IMR-90 (cell line): Measurements from ENCODE around the gene CELSR1. TPM values are rescaled to one million over a fixed set of nuclear protein-coding genes. Genes with fewer than 3 reads are reported as not detected.

Source experiments
- ATAC-seq: fragments of 200-7000 bp; cut with Tn5 transposase; 2 replicates; pipeline ENCODE4 v1.9.1; 2020; ENCODE audit warnings: low read depth, mild to moderate bottlenecking, moderate library complexity
- BruUV-seq: library from RNA; stranded (reverse); fragments of 400-500 nt; replicated peaks from 2 replicates; lab custom pipeline; 2021; lab: Mats Ljungman, UMichigan
- CTCF ChIA-PET: fragments of 300-600 bp; formaldehyde crosslinking; extraction: SDS; loops from one replicate; lab custom pipeline; 2021; ENCODE audit warnings: antibody characterized with exemption; lab: Yijun Ruan, JAX
- POLR2A ChIA-PET: fragments of 300-600 bp; sonication (Branson Sonifier 250); formaldehyde crosslinking; loops from one replicate; lab custom pipeline; 2022; ENCODE audit warnings: antibody characterized with exemption; ENCODE audit not compliant: unreplicated experiment; lab: Charles Lee
- DNase-seq: peaks from one replicate; pipeline ENCODE4 v3.0.0; 2013
- H2AFZ ChIP-seq: replicated peaks from 2 replicates; pipeline ENCODE3; 2013; ENCODE audit warnings: low read length, mild to moderate bottlenecking; ENCODE audit not compliant: poor library complexity
- H2AK5ac ChIP-seq: 2 replicates; pipeline ENCODE4 v1.6.1; 2013; ENCODE audit warnings: low read depth, low read length, inconsistent platforms
- H2AK9ac ChIP-seq: replicated peaks from 2 replicates; pipeline ENCODE3; 2013; ENCODE audit warnings: mild to moderate bottlenecking, low read depth, low read length, moderate library complexity; ENCODE audit not compliant: poor library complexity
- H2BK120ac ChIP-seq: 2 replicates; pipeline ENCODE4 v1.6.1; 2013; ENCODE audit warnings: low read depth, low read length, inconsistent platforms
- H2BK15ac ChIP-seq: 3 replicates; pipeline ENCODE4 v1.6.1; 2013; ENCODE audit warnings: low read depth, low read length, inconsistent platforms
- H2BK20ac ChIP-seq: 2 replicates; pipeline ENCODE4 v1.6.1; 2013; ENCODE audit warnings: low read depth, mild to moderate bottlenecking, inconsistent platforms, low read length, moderate library complexity
- H2BK5ac ChIP-seq: 2 replicates; pipeline ENCODE4 v1.6.1; 2013; ENCODE audit warnings: mild to moderate bottlenecking, low read depth, low read length, inconsistent platforms; ENCODE audit not compliant: poor library complexity, severe bottlenecking
- H3K14ac ChIP-seq: replicated peaks from 2 replicates; pipeline ENCODE4 v1.6.1; 2013; ENCODE audit warnings: low read depth, low read length, inconsistent platforms
- H3K18ac ChIP-seq: 2 replicates; pipeline ENCODE4 v1.6.1; 2013; ENCODE audit warnings: low read depth, low read length, control low read depth
- H3K23ac ChIP-seq: 2 replicates; pipeline ENCODE4 v1.6.1; 2013; ENCODE audit warnings: low read depth, low read length, inconsistent platforms
- H3K27ac ChIP-seq: 2 replicates; pipeline ENCODE4 v1.5.1; 2013; ENCODE audit warnings: mild to moderate bottlenecking, control low read depth, low read length; ENCODE audit not compliant: insufficient read depth
- H3K27me3 ChIP-seq: 2 replicates; pipeline ENCODE4 v1.6.1; 2013; ENCODE audit warnings: low read length; ENCODE audit not compliant: control insufficient read depth, insufficient read depth
- H3K36me3 ChIP-seq: 2 replicates; pipeline ENCODE4 v1.6.1; 2013; ENCODE audit warnings: low read length, mixed read lengths; ENCODE audit not compliant: control insufficient read depth, insufficient read depth
- H3K4ac ChIP-seq: 2 replicates; pipeline ENCODE4 v1.6.1; 2013; ENCODE audit warnings: low read depth, low read length, inconsistent platforms
- H3K4me1 ChIP-seq: 2 replicates; pipeline ENCODE4 v1.6.1; 2013; ENCODE audit warnings: low read length, mixed read lengths; ENCODE audit not compliant: control insufficient read depth, insufficient read depth
- H3K4me2 ChIP-seq: 2 replicates; pipeline ENCODE4 v1.6.1; 2013; ENCODE audit warnings: low read depth, mild to moderate bottlenecking, control low read depth, low read length, moderate library complexity
- H3K4me3 ChIP-seq: 2 replicates; pipeline ENCODE4 v1.5.1; 2013; ENCODE audit warnings: low read depth, mild to moderate bottlenecking, control low read depth, low read length, moderate library complexity; ENCODE audit not compliant: insufficient read depth
- H3K56ac ChIP-seq: 2 replicates; pipeline ENCODE4 v1.6.1; 2013; ENCODE audit warnings: low read length, inconsistent platforms; ENCODE audit not compliant: insufficient read depth; ENCODE audit errors: extremely low read depth
- H3K79me1 ChIP-seq, 2 experiments: 2 replicates each; pipeline ENCODE4 v1.6.1; 2013; ENCODE audit warnings: low read length in 2 of 2, inconsistent platforms in 1 of 2, low read depth in 1 of 2
- H3K9ac ChIP-seq: 2 replicates; pipeline ENCODE4 v1.6.1; 2013; ENCODE audit warnings: low read depth, low read length, control low read depth
- H3K9me1 ChIP-seq: 2 replicates; pipeline ENCODE4 v1.6.1; 2013; ENCODE audit warnings: low read length, inconsistent platforms; ENCODE audit not compliant: insufficient read depth
- H3K9me3 ChIP-seq: 2 replicates; pipeline ENCODE4 v1.6.1; 2013; ENCODE audit warnings: low read length; ENCODE audit not compliant: control insufficient read depth, insufficient read depth
- H4K20me1 ChIP-seq: 2 replicates; pipeline ENCODE4 v1.6.1; 2013; ENCODE audit warnings: low read length, inconsistent platforms; ENCODE audit not compliant: insufficient read depth
- H4K5ac ChIP-seq: 2 replicates; pipeline ENCODE4 v1.6.1; 2013; ENCODE audit warnings: mild to moderate bottlenecking, low read depth, low read length, control low read depth
- H4K8ac ChIP-seq, 2 experiments: 2 replicates each; pipeline ENCODE4 v1.6.1; 2013; ENCODE audit warnings: low read depth in 2 of 2, low read length in 2 of 2, control low read depth in 1 of 2, inconsistent platforms in 1 of 2
- H4K91ac ChIP-seq: 2 replicates; pipeline ENCODE4 v1.6.1; 2013; ENCODE audit warnings: low read depth, low read length, inconsistent platforms; ENCODE audit not compliant: insufficient read depth
- CHD1 ChIP-seq: IDR thresholded peaks from 2 replicates; pipeline ENCODE4 v1.6.1; 2012; ENCODE audit warnings: low read depth, low read length, improper control_type of control experiment
- FOS ChIP-seq: fragments of 150-350 bp; IDR thresholded peaks from 2 replicates; pipeline ENCODE4 v1.6.1; 2016; ENCODE audit warnings: low read depth, low read length
- MAFK ChIP-seq: IDR thresholded peaks from 2 replicates; pipeline ENCODE4 v1.6.1; 2012; ENCODE audit warnings: low read depth, low read length, improper control_type of control experiment
- MAZ ChIP-seq: IDR thresholded peaks from 2 replicates; pipeline ENCODE4 v1.6.1; 2012; ENCODE audit warnings: low read depth, mild to moderate bottlenecking, low read length, improper control_type of control experiment, moderate library complexity, borderline replicate concordance
- MXI1 ChIP-seq: IDR thresholded peaks from 2 replicates; pipeline ENCODE4 v1.6.1; 2012; ENCODE audit warnings: low read depth, mild to moderate bottlenecking, low read length, moderate library complexity, borderline replicate concordance
- NFE2L2 ChIP-seq: fragments of 150-350 bp; IDR thresholded peaks from 2 replicates; pipeline ENCODE4 v1.6.1; 2016; ENCODE audit warnings: low read depth, mild to moderate bottlenecking, low read length
- POLR2A ChIP-seq: IDR thresholded peaks from 2 replicates; pipeline ENCODE4 v1.6.1; 2012; ENCODE audit warnings: mild to moderate bottlenecking, low read depth, low read length
- RAD21 ChIP-seq: IDR thresholded peaks from 2 replicates; pipeline ENCODE4 v1.6.1; 2012; ENCODE audit warnings: low read length, improper control_type of control experiment
- RCOR1 ChIP-seq: IDR thresholded peaks from 2 replicates; pipeline ENCODE4 v1.6.1; 2012; ENCODE audit warnings: mild to moderate bottlenecking, low read length, improper control_type of control experiment; ENCODE audit not compliant: insufficient replicate concordance
- SMC3 ChIP-seq: fragments of 150-350 bp; IDR thresholded peaks from 2 replicates; pipeline ENCODE4 v1.6.1; 2016; ENCODE audit warnings: low read depth, mild to moderate bottlenecking, antibody characterized with exemption, low read length, moderate library complexity
- WGBS, 2 experiments: methylation state at CpG; one replicate each; pipeline versions ENCODE4 v1.1.5 to v1.1.7; 2013; ENCODE audit warnings: missing lambda C conversion rate in 2 of 2; ENCODE audit not compliant: insufficient read length in 1 of 2; ENCODE audit errors: extremely low coverage in 2 of 2; 5-methylcytosine and 5-hydroxymethylcytosine counted together
- dilution Hi-C: fragments of 300-500 bp; cut with HindIII; formaldehyde crosslinking; loops from one replicate; pipeline ENCODE4 v1.14.3; 2018; ENCODE audit warnings: low sequenced_read_pairs; ENCODE audit not compliant: unreplicated experiment
- in situ Hi-C: fragments of 300-500 bp; cut with MboI; formaldehyde crosslinking; loops from 3 replicates; pipeline ENCODE4 v1.14.3; 2019; ENCODE audit warnings: low sequenced_read_pairs, inconsistent platforms, mixed read lengths
- intact Hi-C: fragments of 100-400 bp; cut with micrococcal nuclease; formaldehyde crosslinking; loops from 2 replicates; pipeline ENCODE4 v1.10.0; 2022
- polyA plus RNA-seq, 3 experiments: library from polyadenylated mRNA; depleted of rRNA; stranded (reverse); fragments of >200 nt; gene quantifications; 2 replicates each; pipeline ENCODE4 v1.2.3, GENCODE V29; 2012; ENCODE audit warnings: low replicate concordance in 1 of 3
- total RNA-seq: library from RNA; depleted of rRNA; stranded (reverse); fragments of >200 nt; gene quantifications from 2 replicates; pipeline ENCODE4 v1.2.3, GENCODE V29; 2012
- TF ChIP-seq, protein P1 (sequence below): fragments of 150-350 bp; IDR thresholded peaks from 2 replicates; pipeline ENCODE4 v1.6.1; 2017; ENCODE audit warnings: mild to moderate bottlenecking, antibody characterized with exemption, low read length, low read depth
- TF ChIP-seq, protein P2 (sequence below): conservative IDR thresholded peaks from 2 replicates; pipeline ENCODE4 v1.5.1; 2012; ENCODE audit warnings: mild to moderate bottlenecking, low read depth, low read length, improper control_type of control experiment
- TF ChIP-seq, protein P3 (sequence below): fragments of 150-350 bp; IDR thresholded peaks from 2 replicates; pipeline ENCODE4 v1.6.1; 2016; ENCODE audit warnings: low read depth, mild to moderate bottlenecking, low read length, moderate library complexity, borderline replicate concordance

Gene CELSR1
- total and polyA plus RNA-seq, 2 of the 4 experiments (the other 2 are of a cell fraction) = 0.36 to 0.82 TPM

DNA sequence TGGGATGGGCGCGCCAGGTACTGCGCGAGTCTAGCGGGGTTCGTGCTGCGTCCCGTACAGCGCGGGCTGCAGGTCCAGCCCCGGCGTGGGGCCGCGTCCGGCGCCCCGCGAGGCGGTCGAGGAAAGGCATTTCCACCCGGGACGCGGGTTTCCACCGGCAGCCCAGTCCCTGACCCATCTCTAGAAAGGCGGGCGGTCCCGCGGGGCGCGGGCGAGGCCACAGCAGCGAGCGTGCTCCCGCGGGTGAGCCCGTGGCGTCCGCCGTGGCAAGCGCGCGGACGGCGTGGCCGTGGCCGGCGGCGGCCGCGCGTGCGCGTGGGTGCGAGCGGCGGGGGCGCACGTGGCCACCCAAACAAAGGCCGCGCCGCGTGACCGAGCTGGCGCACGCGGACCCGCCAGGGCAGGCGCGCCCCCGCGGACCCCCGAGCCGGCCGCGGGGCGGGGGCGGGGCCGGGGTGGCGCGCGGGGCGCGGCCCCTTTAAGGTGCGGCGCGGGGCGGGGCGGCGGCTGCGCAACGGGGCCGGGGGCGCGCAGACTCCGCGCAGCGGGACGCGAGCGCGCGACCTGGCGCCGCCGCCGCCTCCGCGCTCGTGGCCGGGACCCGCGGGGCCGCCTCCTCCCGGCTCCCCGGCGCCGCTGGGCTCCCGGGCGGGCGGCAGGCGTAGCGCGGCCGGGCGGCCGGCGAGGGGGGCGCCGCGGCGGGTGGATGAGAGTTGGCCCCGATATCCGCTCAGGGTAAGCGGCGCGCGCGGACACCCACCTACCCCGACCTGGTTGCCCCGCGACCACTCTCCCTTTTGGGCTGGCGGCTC, 39.3 kb upstream of the CELSR1 start:
- peak; percentile 86 for ATAC-seq
- intact Hi-C loops (loop anchor here (5.0 kb wide), 2 partner anchors 66 to 101 kb away; no protein-coding TSS in a partner anchor), dilution Hi-C loops (no loop called here), in situ Hi-C loops (no loop called here)
- peak overlapping the region; percentile 73 for H3K4me2 ChIP-seq
- no peak overlapping the region for H2BK5ac ChIP-seq
- H4K8ac ChIP-seq = peak overlapping the region; percentile 61 to 70; a peak in 3 of 4 replicates
- H3K4me1 ChIP-seq = peaks cover 16% of the 10 kb centered on the region
- H2AFZ ChIP-seq = peak overlapping the region; percentile 97
- H3K56ac ChIP-seq = no peak overlapping the region
- peak overlapping the region; percentile 83 for H3K4me3 ChIP-seq
- no peak overlapping the region; the same call in 1 of the 2 replicates for H2BK120ac ChIP-seq
- H3K27me3 ChIP-seq = peaks cover 11% of the 10 kb centered on the region; the same call in 1 of the 2 replicates
- H4K20me1 ChIP-seq = peaks cover 12% of the 10 kb centered on the region
- whole genome bisulfite sequencing, 2 experiments = 5% methylated on average over 31 of the region's 142 CpGs; no CpG with 5 or more reads in 1 of the 2 experiments
- H3K27ac ChIP-seq = no peak overlapping the region
- H3K9me1 ChIP-seq = no peaks in the 10 kb centered on the region
- no peak overlapping the region for H3K18ac ChIP-seq
- H3K79me1 ChIP-seq = peaks cover 12 to 17% of the 10 kb centered on the region in 2 experiments; a peak in 3 of 4 replicates
- H3K23ac ChIP-seq = 0 out of 2 replicates have a peak overlapping the region, but pooled peaks have one; percentile 33
- peak overlapping the region; percentile 85 for H4K5ac ChIP-seq
- CTCF ChIA-PET = no interaction called here
- H3K36me3 ChIP-seq = no peaks in the 10 kb centered on the region
- BruUV-seq = no TSS peak
- no peak overlapping the region for H4K91ac ChIP-seq
- no peak overlapping the region for H2BK15ac ChIP-seq
- no peak overlapping the region for H2BK20ac ChIP-seq
- peak overlapping the region; percentile 47 for H2AK9ac ChIP-seq
- peak overlapping the region; percentile 4; the same call in 1 of the 2 replicates for H2AK5ac ChIP-seq
- H3K9ac ChIP-seq = peak overlapping the region; percentile 57
- POLR2A ChIA-PET = no interaction called here
- H3K9me3 ChIP-seq = peaks cover 10% of the 10 kb centered on the region
- H3K4ac ChIP-seq = peak overlapping the region; percentile 29; the same call in 1 of the 2 replicates
- peak; percentile 35 for DNase-seq
- no peak overlapping the region for H3K14ac ChIP-seq
- TF ChIP-seq SMC3 (no peak), RCOR1 (no peak), CHD1 (no peak), MAFK (no peak), POLR2A (no peak), MAZ (0 out of 2 replicates have a peak, but pooled peaks have one; percentile 11), NFE2L2 (no peak), MXI1 (peak; percentile 60; the same call in 1 of the 2 replicates), RAD21 (no peak), FOS (no peak)
- TF ChIP-seq, protein P1, sequence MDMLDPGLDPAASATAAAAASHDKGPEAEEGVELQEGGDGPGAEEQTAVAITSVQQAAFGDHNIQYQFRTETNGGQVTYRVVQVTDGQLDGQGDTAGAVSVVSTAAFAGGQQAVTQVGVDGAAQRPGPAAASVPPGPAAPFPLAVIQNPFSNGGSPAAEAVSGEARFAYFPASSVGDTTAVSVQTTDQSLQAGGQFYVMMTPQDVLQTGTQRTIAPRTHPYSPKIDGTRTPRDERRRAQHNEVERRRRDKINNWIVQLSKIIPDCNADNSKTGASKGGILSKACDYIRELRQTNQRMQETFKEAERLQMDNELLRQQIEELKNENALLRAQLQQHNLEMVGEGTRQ = 0 out of 2 replicates have a peak, but pooled peaks have one; percentile 4
- TF ChIP-seq, protein P2, sequence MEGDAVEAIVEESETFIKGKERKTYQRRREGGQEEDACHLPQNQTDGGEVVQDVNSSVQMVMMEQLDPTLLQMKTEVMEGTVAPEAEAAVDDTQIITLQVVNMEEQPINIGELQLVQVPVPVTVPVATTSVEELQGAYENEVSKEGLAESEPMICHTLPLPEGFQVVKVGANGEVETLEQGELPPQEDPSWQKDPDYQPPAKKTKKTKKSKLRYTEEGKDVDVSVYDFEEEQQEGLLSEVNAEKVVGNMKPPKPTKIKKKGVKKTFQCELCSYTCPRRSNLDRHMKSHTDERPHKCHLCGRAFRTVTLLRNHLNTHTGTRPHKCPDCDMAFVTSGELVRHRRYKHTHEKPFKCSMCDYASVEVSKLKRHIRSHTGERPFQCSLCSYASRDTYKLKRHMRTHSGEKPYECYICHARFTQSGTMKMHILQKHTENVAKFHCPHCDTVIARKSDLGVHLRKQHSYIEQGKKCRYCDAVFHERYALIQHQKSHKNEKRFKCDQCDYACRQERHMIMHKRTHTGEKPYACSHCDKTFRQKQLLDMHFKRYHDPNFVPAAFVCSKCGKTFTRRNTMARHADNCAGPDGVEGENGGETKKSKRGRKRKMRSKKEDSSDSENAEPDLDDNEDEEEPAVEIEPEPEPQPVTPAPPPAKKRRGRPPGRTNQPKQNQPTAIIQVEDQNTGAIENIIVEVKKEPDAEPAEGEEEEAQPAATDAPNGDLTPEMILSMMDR = no peak
- TF ChIP-seq, protein P3, sequence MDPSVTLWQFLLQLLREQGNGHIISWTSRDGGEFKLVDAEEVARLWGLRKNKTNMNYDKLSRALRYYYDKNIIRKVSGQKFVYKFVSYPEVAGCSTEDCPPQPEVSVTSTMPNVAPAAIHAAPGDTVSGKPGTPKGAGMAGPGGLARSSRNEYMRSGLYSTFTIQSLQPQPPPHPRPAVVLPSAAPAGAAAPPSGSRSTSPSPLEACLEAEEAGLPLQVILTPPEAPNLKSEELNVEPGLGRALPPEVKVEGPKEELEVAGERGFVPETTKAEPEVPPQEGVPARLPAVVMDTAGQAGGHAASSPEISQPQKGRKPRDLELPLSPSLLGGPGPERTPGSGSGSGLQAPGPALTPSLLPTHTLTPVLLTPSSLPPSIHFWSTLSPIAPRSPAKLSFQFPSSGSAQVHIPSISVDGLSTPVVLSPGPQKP = no peak
